Fibroblast of pulmonary artery (primary cell): ENCODE results near the gene MAP1S.

Source experiments
- DNase-seq: peaks from one replicate; pipeline ENCODE4 v3.0.0-alpha.2; 2010; ENCODE audit warnings: low read depth
- H3K4me3 ChIP-seq: replicated peaks from 2 replicates; pipeline ENCODE4 v1.5.1; 2011; ENCODE audit warnings: low read depth, mild to moderate bottlenecking, control low read depth, low read length, moderate library complexity
- TF ChIP-seq, protein P1 (sequence below): IDR thresholded peaks from 2 replicates; pipeline ENCODE4 v1.5.1; 2011; ENCODE audit warnings: mild to moderate bottlenecking, control low read depth, low read length, inconsistent platforms; ENCODE audit errors: missing control alignments

The MAP1S gene

DNA sequence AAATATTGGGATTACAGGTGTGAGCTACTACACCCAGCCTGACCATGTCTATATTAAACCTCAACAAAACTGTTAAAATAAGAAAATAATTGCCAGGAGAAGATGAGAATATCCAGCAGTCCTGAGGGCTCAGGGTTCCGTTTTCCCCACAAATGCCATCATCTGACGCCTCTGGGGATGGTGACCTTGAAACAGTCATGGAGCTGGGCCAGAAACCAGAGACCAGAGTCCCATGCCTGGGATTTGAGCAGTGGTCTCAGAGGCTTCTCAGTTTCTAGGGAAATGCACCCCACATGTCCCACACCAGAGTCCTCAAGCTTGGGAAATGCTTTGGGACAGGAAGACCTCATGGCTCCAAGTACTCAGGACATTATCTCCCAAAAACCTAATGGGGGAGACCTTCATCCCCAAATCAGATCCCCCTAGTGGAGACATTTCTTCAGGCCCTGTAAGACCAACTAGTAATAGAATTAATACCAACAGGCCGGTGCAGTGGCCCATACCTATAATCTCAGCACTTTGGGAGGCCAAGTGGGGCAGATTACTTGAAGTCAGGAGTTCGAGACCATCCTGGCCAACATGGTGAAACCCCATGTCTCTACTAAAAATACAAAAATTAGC is 2.9 kb upstream of the MAP1S start:
- no peak overlapping the region for H3K4me3 ChIP-seq
- TF ChIP-seq, protein P1, sequence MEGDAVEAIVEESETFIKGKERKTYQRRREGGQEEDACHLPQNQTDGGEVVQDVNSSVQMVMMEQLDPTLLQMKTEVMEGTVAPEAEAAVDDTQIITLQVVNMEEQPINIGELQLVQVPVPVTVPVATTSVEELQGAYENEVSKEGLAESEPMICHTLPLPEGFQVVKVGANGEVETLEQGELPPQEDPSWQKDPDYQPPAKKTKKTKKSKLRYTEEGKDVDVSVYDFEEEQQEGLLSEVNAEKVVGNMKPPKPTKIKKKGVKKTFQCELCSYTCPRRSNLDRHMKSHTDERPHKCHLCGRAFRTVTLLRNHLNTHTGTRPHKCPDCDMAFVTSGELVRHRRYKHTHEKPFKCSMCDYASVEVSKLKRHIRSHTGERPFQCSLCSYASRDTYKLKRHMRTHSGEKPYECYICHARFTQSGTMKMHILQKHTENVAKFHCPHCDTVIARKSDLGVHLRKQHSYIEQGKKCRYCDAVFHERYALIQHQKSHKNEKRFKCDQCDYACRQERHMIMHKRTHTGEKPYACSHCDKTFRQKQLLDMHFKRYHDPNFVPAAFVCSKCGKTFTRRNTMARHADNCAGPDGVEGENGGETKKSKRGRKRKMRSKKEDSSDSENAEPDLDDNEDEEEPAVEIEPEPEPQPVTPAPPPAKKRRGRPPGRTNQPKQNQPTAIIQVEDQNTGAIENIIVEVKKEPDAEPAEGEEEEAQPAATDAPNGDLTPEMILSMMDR, result peak; percentile 17
- no peak for DNase-seq

DNA sequence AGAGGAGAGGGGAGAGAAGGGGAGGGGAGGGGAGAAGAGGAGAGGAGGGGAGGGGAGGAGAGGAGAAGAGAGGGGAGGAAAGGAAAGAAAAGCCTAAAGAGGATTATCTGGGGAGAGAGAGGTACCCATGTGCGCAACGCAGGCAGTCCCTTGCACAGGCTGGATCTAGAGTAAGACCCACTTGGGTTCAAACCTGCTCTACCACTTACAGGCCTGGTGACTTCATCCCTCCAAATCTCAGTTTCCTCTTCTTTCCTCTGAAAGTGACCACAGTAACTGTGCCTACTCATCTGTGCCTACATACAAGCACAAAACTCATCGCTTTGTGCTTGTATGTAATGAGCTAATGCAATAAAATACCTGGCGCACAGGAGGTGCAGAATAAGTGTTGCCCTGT is 732 bp upstream of the MAP1S start:
- DNase-seq, result no peak
- TF ChIP-seq, protein P1, result no peak
- H3K4me3 ChIP-seq, result no peak overlapping the region

DNA sequence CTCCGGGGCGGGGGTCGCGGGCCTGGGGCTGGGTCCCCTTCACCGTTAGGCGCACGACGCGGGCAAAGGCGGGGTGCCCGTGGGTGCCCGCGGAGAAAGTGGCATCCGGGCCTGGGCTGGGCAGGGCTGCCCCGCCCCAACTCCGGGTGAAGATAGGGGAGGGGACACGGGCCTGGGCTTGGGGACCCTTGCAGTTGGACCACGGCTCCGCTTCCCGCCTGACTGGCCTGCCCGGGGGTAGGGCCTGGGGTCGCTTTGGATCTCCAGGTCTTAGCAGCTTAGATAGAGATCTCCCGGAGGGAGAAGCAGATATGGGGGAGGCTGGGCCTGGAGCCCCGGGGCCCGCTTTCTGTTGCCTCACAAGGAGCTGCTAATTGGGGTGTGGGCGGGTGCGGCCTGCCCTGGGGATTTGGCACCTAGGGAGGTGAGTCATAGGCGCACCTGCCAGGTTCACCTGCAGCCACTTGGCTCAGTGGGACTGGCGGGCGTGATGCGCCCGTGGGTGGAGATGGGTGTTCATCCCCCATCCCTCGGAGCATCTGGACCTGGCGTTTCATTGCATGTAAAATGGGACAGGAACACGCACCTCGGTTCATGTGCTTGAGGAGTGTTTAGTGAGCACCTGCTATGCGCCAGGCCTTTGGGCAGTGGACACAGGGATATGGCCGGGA is 585 bp downstream of the MAP1S start:
- TF ChIP-seq, protein P1, result no peak
- H3K4me3 ChIP-seq, result peak overlapping the region; percentile 81
- no peak for DNase-seq

DNA sequence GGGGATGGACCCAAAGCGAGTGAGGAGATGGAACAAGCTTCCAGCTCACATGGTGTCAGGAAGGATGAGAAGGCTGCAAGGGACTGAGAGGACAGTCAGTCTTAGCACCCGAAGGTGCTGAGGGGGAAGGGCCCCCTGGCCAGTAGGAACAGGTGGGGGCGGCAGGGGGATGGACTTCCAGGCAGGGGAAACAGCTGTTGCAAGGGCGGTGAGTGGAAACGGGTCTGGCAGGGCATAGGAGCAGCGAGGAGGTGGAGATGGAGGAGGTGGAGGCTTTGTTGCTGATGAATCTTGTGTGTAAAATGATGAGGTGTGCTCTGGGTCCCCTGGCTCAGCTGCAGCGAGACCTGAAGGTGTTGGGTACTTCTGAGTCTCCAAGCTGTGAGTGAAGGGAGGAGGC is 1.2 kb downstream of the MAP1S start:
- peak overlapping the region; percentile 81 for H3K4me3 ChIP-seq
- no peak for DNase-seq
- TF ChIP-seq, protein P1, result no peak

DNA sequence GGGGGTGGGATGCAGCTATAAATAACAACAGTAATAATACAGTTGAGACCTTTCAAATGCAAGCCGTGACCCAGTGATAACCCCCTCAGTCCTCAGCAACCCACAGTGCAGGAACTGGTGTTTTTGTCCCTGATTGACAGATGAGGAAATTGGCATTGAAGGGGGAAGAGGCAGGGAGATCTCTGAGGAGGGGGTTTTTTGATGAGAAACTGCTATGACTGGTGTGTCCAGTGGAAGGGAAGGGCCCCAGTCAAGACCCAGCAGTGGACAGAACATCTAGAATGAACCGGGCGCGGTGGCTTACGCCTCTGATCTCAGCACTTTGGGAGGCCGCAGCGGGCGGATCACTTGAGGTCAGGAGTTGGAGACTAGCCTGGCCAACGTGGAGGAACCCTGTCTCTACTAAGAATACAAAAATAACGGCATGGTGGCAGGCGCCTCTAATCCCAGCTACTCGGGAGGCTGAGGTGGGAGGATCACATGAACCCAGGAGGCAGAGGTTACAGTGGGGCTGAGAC is 1.9 kb downstream of the MAP1S start:
- TF ChIP-seq, protein P1, result no peak
- DNase-seq, result no peak
- H3K4me3 ChIP-seq, result peak overlapping the region; percentile 81

DNA sequence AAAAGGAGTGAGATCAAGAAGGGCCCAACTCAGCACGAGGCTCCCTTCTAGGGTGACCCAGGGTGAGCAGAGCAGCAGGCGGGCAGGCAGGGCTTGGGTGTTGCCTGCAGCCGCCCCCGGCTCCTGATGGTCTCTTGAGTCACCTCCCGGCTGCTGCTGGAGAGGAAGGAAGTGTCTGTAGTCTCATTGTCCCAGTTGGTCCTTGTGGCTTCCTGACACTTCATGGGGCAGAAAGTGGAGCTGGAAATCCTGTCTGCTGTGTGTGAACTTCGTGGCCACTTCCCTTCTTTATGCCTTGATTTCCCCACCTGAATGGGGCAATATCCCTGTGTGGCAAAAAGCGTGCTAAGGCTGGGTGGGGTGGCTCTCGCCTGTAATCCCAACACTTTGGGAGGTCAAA is 2.5 kb downstream of the MAP1S start:
- TF ChIP-seq, protein P1, result no peak
- peak; percentile 34 for DNase-seq
- no peak overlapping the region for H3K4me3 ChIP-seq
